ENCODE results near the gene INTS2. TPM values are rescaled to one million over a fixed set of nuclear protein-coding genes. Genes with fewer than 3 reads are reported as not detected.
A peak's percentile ranks its signal among the peaks of the same experiment; 100 is the strongest.

Gene INTS2
- total RNA-seq, 1 experiment from 2014 or later = 26.3 TPM

- Histone ChIP-seq H3K27me3 (replicated peaks; ENCODE audit: insufficient read depth, low read depth, low read length, poor library complexity) (no peaks in the 10 kb centered on the region), H3K27ac (ENCODE audit: low read depth, low read length, poor library complexity, severe bottlenecking) (no peak overlapping the region), H3K9me3 (ENCODE audit: low read depth, low read length, poor library complexity, severe bottlenecking) (no peaks in the 10 kb centered on the region), H3K36me3 (ENCODE audit: insufficient read depth, low read length, poor library complexity, severe bottlenecking) (peaks cover 32% of the 10 kb centered on the region), H3K4me3 (ENCODE audit: low read depth, low read length, poor library complexity, severe bottlenecking) (no peak overlapping the region), H3K4me1 (ENCODE audit: insufficient read depth, low read length, poor library complexity, severe bottlenecking) (no peaks in the 10 kb centered on the region)
- no TSS peak for BruUV-seq (replicated peaks)
- TF ChIP-seq CTCF (conservative IDR thresholded peaks at IDR 0.05; ENCODE audit: low read depth, low read length) = no peak
- TF ChIP-seq EZH2 (IDR thresholded peaks at IDR 0.05; ENCODE audit: borderline replicate concordance, low read depth, low read length, poor library complexity, severe bottlenecking) = no peak
- intact Hi-C loops (cut with micrococcal nuclease; ENCODE audit: unreplicated experiment) = no loop called here
- ChIA-PET POLR2A (ENCODE audit: low non-redundant PET) (no interaction called here), CTCF (no interaction called here)
- no peak for DNase-seq (ENCODE audit: low spot score)
Observed at GRCh38 chr17:61842899-61843298, 84.9 kb downstream of the INTS2 start.

GRCh38 chr17:61839300-61839786 is 88.4 kb downstream of the INTS2 start:
- H3K4me1 ChIP-seq (ENCODE audit: insufficient read depth, low read length, poor library complexity, severe bottlenecking) = no peaks in the 10 kb centered on the region
- DNase-seq (ENCODE audit: low spot score) = no peak
- TF ChIP-seq EZH2 (IDR thresholded peaks at IDR 0.05; ENCODE audit: borderline replicate concordance, low read depth, low read length, poor library complexity, severe bottlenecking) = no peak
- no peak for TF ChIP-seq CTCF (conservative IDR thresholded peaks at IDR 0.05; ENCODE audit: low read depth, low read length)
- intact Hi-C loops (cut with micrococcal nuclease; ENCODE audit: unreplicated experiment) = loop anchor here (5.0 kb wide), 1 partner anchor 422 kb away; no protein-coding TSS in a partner anchor
- H3K9me3 ChIP-seq (ENCODE audit: low read depth, low read length, poor library complexity, severe bottlenecking) = no peaks in the 10 kb centered on the region
- H3K4me3 ChIP-seq (ENCODE audit: low read depth, low read length, poor library complexity, severe bottlenecking) = no peak overlapping the region
- POLR2A ChIA-PET (ENCODE audit: low non-redundant PET) = no interaction called here
- H3K27ac ChIP-seq (ENCODE audit: low read depth, low read length, poor library complexity, severe bottlenecking) = no peak overlapping the region
- BruUV-seq (replicated peaks) = no TSS peak
- CTCF ChIA-PET = no interaction called here
- peaks cover 20% of the 10 kb centered on the region for H3K36me3 ChIP-seq (ENCODE audit: insufficient read depth, low read length, poor library complexity, severe bottlenecking)
- no peaks in the 10 kb centered on the region for H3K27me3 ChIP-seq (replicated peaks; ENCODE audit: insufficient read depth, low read depth, low read length, poor library complexity)

- intact Hi-C loops (cut with micrococcal nuclease; ENCODE audit: unreplicated experiment) = loop anchor here (1.0 to 5.0 kb wide), 2 partner anchors 201 to 420 kb away; no protein-coding TSS in a partner anchor
- Histone ChIP-seq H3K36me3 (ENCODE audit: insufficient read depth, low read length, poor library complexity, severe bottlenecking) (peaks cover 15% of the 10 kb centered on the region), H3K9me3 (ENCODE audit: low read depth, low read length, poor library complexity, severe bottlenecking) (no peaks in the 10 kb centered on the region), H3K4me3 (ENCODE audit: low read depth, low read length, poor library complexity, severe bottlenecking) (no peak overlapping the region), H3K4me1 (ENCODE audit: insufficient read depth, low read length, poor library complexity, severe bottlenecking) (no peaks in the 10 kb centered on the region), H3K27ac (ENCODE audit: low read depth, low read length, poor library complexity, severe bottlenecking) (no peak overlapping the region), H3K27me3 (replicated peaks; ENCODE audit: insufficient read depth, low read depth, low read length, poor library complexity) (no peaks in the 10 kb centered on the region)
- TF ChIP-seq EZH2 (IDR thresholded peaks at IDR 0.05; ENCODE audit: borderline replicate concordance, low read depth, low read length, poor library complexity, severe bottlenecking) (no peak), CTCF (conservative IDR thresholded peaks at IDR 0.05; ENCODE audit: low read depth, low read length) (peak; percentile 87)
- BruUV-seq (replicated peaks) = no TSS peak
- POLR2A ChIA-PET (ENCODE audit: low non-redundant PET) = interaction anchor here (0.7 kb wide), 1 partner anchor 10 kb away, joined by 3 read pairs; no protein-coding TSS in a partner anchor
- peak; percentile 76 for DNase-seq (ENCODE audit: low spot score)
- CTCF ChIA-PET = interaction anchor here (0.5 kb wide), 1 partner anchor 626 kb away, joined by 3 read pairs; no protein-coding TSS in a partner anchor
Observed at GRCh38 chr17:61837175-61838051, 90.4 kb downstream of the INTS2 start.
